Cerebellar nuclear complex (tissue), 1 donor: ENCODE data around the gene UPF1.
"Not testable (repeated sequence)": the region's sequence is repeated elsewhere in the genome, so short reads cannot be mapped to it uniquely, and the experiment has no call there.

Source experiments
- DNase-seq, 2 experiments: peaks; one replicate each; lab custom pipeline; 2025; lab: John Stamatoyannopoulos, UW

UPF1 gene

GRCh38 chr19:18799389-18799970 lies 32.3 kb upstream of the UPF1 start:
- no peak for DNase-seq

- no peak for DNase-seq
These were observed 31.7 kb upstream of the UPF1 start for GRCh38 chr19:18800079-18800478.

- no peak for DNase-seq
These were observed 31.1 kb upstream of the UPF1 start for GRCh38 chr19:18800636-18801035.

GRCh38 chr19:18802354-18802753 lies 29.4 kb upstream of the UPF1 start:
- no peak for DNase-seq

- DNase-seq, result no peak
These were observed 28.1 kb upstream of the UPF1 start for GRCh38 chr19:18803550-18804138.

- DNase-seq, result no peak
These were observed 27.6 kb upstream of the UPF1 start for GRCh38 chr19:18804139-18804601.

- no peak for DNase-seq
These were observed 27.1 kb upstream of the UPF1 start for GRCh38 chr19:18804643-18805042.

GRCh38 chr19:18807861-18808331 lies 23.9 kb upstream of the UPF1 start:
- DNase-seq, result no peak

GRCh38 chr19:18809149-18809868 lies 22.4 kb upstream of the UPF1 start:
- DNase-seq, result no peak

- not testable (repeated sequence) for DNase-seq
These were observed 20.1 kb upstream of the UPF1 start for GRCh38 chr19:18811638-18812037.

GRCh38 chr19:18814063-18814462 lies 17.7 kb upstream of the UPF1 start:
- no peak for DNase-seq

- DNase-seq, result no peak
These were observed 16.1 kb upstream of the UPF1 start for GRCh38 chr19:18815673-18816072.

- DNase-seq, result not testable (repeated sequence)
These were observed 15.1 kb upstream of the UPF1 start for GRCh38 chr19:18816645-18817044.

GRCh38 chr19:18817574-18817973 lies 14.2 kb upstream of the UPF1 start:
- no peak for DNase-seq

GRCh38 chr19:18828786-18829185 lies 3.0 kb upstream of the UPF1 start:
- no peak for DNase-seq

GRCh38 chr19:18830488-18830887 lies 1.3 kb upstream of the UPF1 start:
- no peak for DNase-seq

- DNase-seq, result no peak
These were observed 764 bp downstream of the UPF1 start for GRCh38 chr19:18832306-18833140.

- no peak for DNase-seq
These were observed 1.4 kb downstream of the UPF1 start for GRCh38 chr19:18833141-18833476.

- DNase-seq, result no peak
These were observed 2.3 kb downstream of the UPF1 start for GRCh38 chr19:18833849-18834643.

- no peak for DNase-seq
These were observed 2.9 kb downstream of the UPF1 start for GRCh38 chr19:18834644-18834984.

- no peak for DNase-seq
These were observed 7.9 kb downstream of the UPF1 start for GRCh38 chr19:18839465-18840287.
